Large intestine (tissue), 3 donors: ENCODE data around the gene SLC35F2. TPM values are rescaled to one million over a fixed set of nuclear protein-coding genes. Genes with fewer than 3 reads are reported as not detected.

Experiments
- DNase-seq, 2 donors: peaks; one replicate each; pipeline versions ENCODE4 v3.0.0 to v3.0.0-alpha.2; 2013
- H3K27ac ChIP-seq: one replicate; pipeline ENCODE4 v1.5.1; 2013; ENCODE audit warnings: low read length
- H3K27me3 ChIP-seq: 2 replicates; pipeline ENCODE4 v1.6.1; 2013; ENCODE audit warnings: low read length; ENCODE audit not compliant: control insufficient read depth, insufficient read depth
- H3K36me3 ChIP-seq: 2 replicates; pipeline ENCODE4 v1.6.1; 2013; ENCODE audit warnings: low read length; ENCODE audit not compliant: control insufficient read depth, insufficient read depth
- H3K4me1 ChIP-seq: one replicate; pipeline ENCODE4 v1.6.1; 2013; ENCODE audit warnings: low read length; ENCODE audit not compliant: control insufficient read depth, insufficient read depth
- H3K4me3 ChIP-seq: one replicate; pipeline ENCODE4 v1.5.1; 2013; ENCODE audit warnings: low read length
- H3K9me3 ChIP-seq: one replicate; pipeline ENCODE4 v1.6.1; 2013; ENCODE audit warnings: mild to moderate bottlenecking, low read depth, low read length, moderate library complexity; ENCODE audit not compliant: control insufficient read depth
- WGBS: methylation state at CpG from one replicate; pipeline ENCODE4 v1.1.5; 2013; ENCODE audit warnings: low lambda C conversion rate; ENCODE audit not compliant: insufficient coverage; 5-methylcytosine and 5-hydroxymethylcytosine counted together
- polyA plus RNA-seq: library from polyadenylated mRNA; unstranded; fragments of 120-200 nt; gene quantifications from one replicate; pipeline ENCODE4 v1.2.1, GENCODE V29; 2013

SLC35F2 gene
- polyA plus RNA-seq, 1 donor = 12.5 TPM

GRCh38 chr11:107859459-107860239 is 1.1 kb upstream of the SLC35F2 start:
- Histone ChIP-seq H3K27me3 (peaks cover 10% of the 10 kb centered on the region), H3K36me3 (no peaks in the 10 kb centered on the region), H3K4me1 (peaks cover 4% of the 10 kb centered on the region), H3K9me3 (no peaks in the 10 kb centered on the region), H3K4me3 (peak overlapping the region; percentile 61), H3K27ac (no peak overlapping the region)
- DNase-seq = peak in 1 of 2 donors; percentile 33
- WGBS = 20% methylated on average over 2 of the region's 31 CpGs

- Histone ChIP-seq H3K27me3 (peaks cover 10% of the 10 kb centered on the region), H3K36me3 (no peaks in the 10 kb centered on the region), H3K9me3 (no peaks in the 10 kb centered on the region), H3K27ac (peak overlapping the region; percentile 62), H3K4me1 (peaks cover 4% of the 10 kb centered on the region), H3K4me3 (peak overlapping the region; percentile 61)
- WGBS = 68% methylated on average over 4 of the region's 16 CpGs
- DNase-seq = no peak
Observed at GRCh38 chr11:107857550-107858216, 904 bp downstream of the SLC35F2 start.

- WGBS = 55% methylated on average over 6 of the region's 7 CpGs
- DNase-seq = no peak
- no peak overlapping the region for H3K4me3 ChIP-seq
Observed at GRCh38 chr11:107856981-107857517, 1.5 kb downstream of the SLC35F2 start.

GRCh38 chr11:107856180-107856980 is 2.2 kb downstream of the SLC35F2 start:
- Histone ChIP-seq H3K36me3 (no peaks in the 10 kb centered on the region), H3K27ac (no peak overlapping the region), H3K27me3 (peaks cover 10% of the 10 kb centered on the region), H3K9me3 (no peaks in the 10 kb centered on the region), H3K4me1 (peaks cover 4% of the 10 kb centered on the region), H3K4me3 (no peak overlapping the region)
- WGBS = no CpG with 5 or more reads among the region's 10 CpGs
- DNase-seq = no peak

More at GRCh38 chr11:107856981-107857517, 1.5 kb downstream of the SLC35F2 start:
- H3K9me3 ChIP-seq = no peaks in the 10 kb centered on the region
- peaks cover 4% of the 10 kb centered on the region for H3K4me1 ChIP-seq
- no peaks in the 10 kb centered on the region for H3K36me3 ChIP-seq
- H3K27ac ChIP-seq = no peak overlapping the region
- H3K27me3 ChIP-seq = peaks cover 10% of the 10 kb centered on the region

DNA sequence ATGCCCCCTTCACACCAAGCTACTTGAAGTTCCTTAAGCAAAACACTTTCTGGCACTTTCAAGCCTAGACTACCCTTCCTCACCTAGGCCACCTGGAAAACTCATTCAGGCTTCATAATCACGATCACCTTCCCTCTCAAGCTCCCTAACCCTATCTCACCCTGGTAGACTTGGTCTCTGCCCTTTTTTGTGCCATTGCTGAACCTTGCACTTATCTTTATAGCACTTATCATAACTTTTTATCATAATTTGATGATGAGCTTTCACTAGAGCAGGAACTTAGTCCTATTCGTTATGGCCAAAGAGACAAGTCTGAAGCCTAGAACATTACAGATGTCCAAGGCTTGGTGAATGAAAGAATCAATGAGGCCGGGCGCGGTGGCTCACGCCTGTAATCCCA is 5.5 kb downstream of the SLC35F2 start:
- Histone ChIP-seq H3K4me1 (peaks cover 4% of the 10 kb centered on the region), H3K27ac (no peak overlapping the region), H3K27me3 (no peaks in the 10 kb centered on the region), H3K4me3 (no peak overlapping the region), H3K36me3 (no peaks in the 10 kb centered on the region), H3K9me3 (no peaks in the 10 kb centered on the region)
- DNase-seq = no peak
- WGBS = no CpG with 5 or more reads among the region's 6 CpGs

- Histone ChIP-seq H3K9me3 (no peaks in the 10 kb centered on the region), H3K36me3 (no peaks in the 10 kb centered on the region), H3K27ac (no peak overlapping the region), H3K27me3 (no peaks in the 10 kb centered on the region), H3K4me1 (no peaks in the 10 kb centered on the region), H3K4me3 (no peak overlapping the region)
- no CpG with 5 or more reads among the region's 4 CpGs for WGBS
- peak in 1 of 2 donors; percentile 72 for DNase-seq
Observed at GRCh38 chr11:107851704-107852310, 6.8 kb downstream of the SLC35F2 start.

DNA sequence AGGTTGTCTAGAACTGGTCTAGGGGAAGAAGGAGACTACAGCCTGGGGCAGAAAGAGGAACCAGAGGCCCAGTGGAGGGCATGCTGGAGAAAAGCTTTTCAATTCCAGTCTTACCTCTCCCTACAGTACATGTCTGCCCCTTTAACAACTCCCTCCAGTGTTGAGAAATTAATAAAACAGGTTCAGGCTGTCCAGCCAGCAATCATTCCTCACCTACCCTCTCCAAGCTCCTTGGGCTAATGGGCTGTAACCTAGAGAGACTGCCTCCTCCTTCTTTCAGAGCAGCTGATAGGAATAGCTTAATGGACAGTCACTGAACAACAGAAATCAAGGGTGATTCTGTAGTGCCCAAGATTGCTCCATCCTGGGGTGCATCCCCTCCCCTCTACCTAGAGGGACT is 8.8 kb downstream of the SLC35F2 start:
- DNase-seq = no peak
- H3K4me1 ChIP-seq = no peaks in the 10 kb centered on the region
- H3K4me3 ChIP-seq = no peak overlapping the region
- H3K27me3 ChIP-seq = no peaks in the 10 kb centered on the region
- no peaks in the 10 kb centered on the region for H3K36me3 ChIP-seq
- no peaks in the 10 kb centered on the region for H3K9me3 ChIP-seq
- no peak overlapping the region for H3K27ac ChIP-seq

DNA sequence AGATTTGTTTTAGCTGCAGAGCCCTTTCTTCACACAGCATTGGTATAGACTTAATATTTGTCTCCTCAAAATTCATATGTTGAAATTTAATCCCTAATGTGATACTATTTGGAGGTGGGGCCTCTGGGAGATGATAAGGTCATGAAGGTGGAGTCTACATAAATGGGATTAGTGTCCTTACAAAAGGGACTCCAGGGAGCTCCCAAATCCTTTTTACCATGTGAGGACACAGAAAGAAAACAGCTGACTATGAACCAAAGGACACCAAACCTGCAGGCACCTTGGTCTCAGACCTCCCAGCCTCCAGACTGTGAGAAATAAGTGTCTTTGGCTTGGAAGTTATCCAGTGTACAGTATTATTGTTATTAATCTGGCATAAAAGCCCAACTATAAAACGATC is 10.2 kb downstream of the SLC35F2 start:
- WGBS = no CpG with 5 or more reads among the region's 1 CpG
- Histone ChIP-seq H3K27me3 (no peaks in the 10 kb centered on the region), H3K9me3 (no peaks in the 10 kb centered on the region), H3K27ac (no peak overlapping the region), H3K4me3 (no peak overlapping the region), H3K36me3 (no peaks in the 10 kb centered on the region), H3K4me1 (no peaks in the 10 kb centered on the region)
- DNase-seq = no peak

GRCh38 chr11:107847184-107847583 is 11.4 kb downstream of the SLC35F2 start:
- H3K27me3 ChIP-seq = no peaks in the 10 kb centered on the region
- H3K4me3 ChIP-seq = no peak overlapping the region
- no peak overlapping the region for H3K27ac ChIP-seq
- no peaks in the 10 kb centered on the region for H3K4me1 ChIP-seq
- WGBS = no CpG with 5 or more reads among the region's 2 CpGs
- H3K36me3 ChIP-seq = no peaks in the 10 kb centered on the region
- DNase-seq = no peak
- H3K9me3 ChIP-seq = no peaks in the 10 kb centered on the region

DNA sequence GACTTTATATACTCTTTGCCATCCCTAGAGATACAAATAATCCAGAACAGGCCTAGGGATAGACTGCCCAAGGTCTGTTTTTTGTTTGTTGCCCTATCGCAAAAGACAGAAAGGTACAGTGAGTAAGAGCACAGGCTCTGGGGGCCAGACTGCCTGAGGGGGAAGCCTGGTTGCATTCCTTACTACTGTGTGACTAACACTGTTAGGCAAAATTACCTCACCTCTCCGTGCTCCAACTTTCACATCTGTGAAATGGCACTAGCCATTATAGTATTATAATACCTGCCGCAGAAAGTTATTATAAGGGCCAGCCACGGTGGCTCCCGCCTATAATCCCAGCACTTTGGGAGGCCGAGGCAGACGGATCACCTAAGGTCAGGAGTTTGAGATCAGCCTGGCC is 14.5 kb downstream of the SLC35F2 start:
- no peaks in the 10 kb centered on the region for H3K9me3 ChIP-seq
- no peak for DNase-seq
- H3K4me1 ChIP-seq = no peaks in the 10 kb centered on the region
- H3K27me3 ChIP-seq = no peaks in the 10 kb centered on the region
- no peaks in the 10 kb centered on the region for H3K36me3 ChIP-seq
- no CpG with 5 or more reads among the region's 7 CpGs for WGBS
- H3K4me3 ChIP-seq = no peak overlapping the region
- H3K27ac ChIP-seq = no peak overlapping the region
